Measurements from ENCODE around the gene UGGT2.

Gene UGGT2

GRCh38 chr13:95874286-95874685, 178.9 kb downstream of the UGGT2 start:
- no peaks in the 10 kb centered on the region for H3K36me3 ChIP-seq (ENCODE audit: control insufficient read depth, insufficient read depth, low read length)
- H2BK120ac ChIP-seq (ENCODE audit: low read depth, low read length), result no peak overlapping the region
- no peak overlapping the region for H3K27ac ChIP-seq (ENCODE audit: low read depth, low read length)
- H3K18ac ChIP-seq (ENCODE audit: low read length), result no peak overlapping the region
- H3K4ac ChIP-seq (ENCODE audit: low read depth, low read length), result no peak overlapping the region
- no peak overlapping the region for H3K9ac ChIP-seq (ENCODE audit: low read length)
- no peak overlapping the region for H2AK5ac ChIP-seq (ENCODE audit: low read length)
- no peak overlapping the region for H3K4me2 ChIP-seq (ENCODE audit: low read length)
- no peak overlapping the region for H3K56ac ChIP-seq (ENCODE audit: low read length)
- H2BK5ac ChIP-seq (ENCODE audit: low read length), result no peak overlapping the region
- no peak overlapping the region for H3K4me3 ChIP-seq (ENCODE audit: low read length)
- no peak overlapping the region for H4K8ac ChIP-seq (ENCODE audit: low read depth, low read length)
- no peaks in the 10 kb centered on the region for H3K27me3 ChIP-seq (ENCODE audit: insufficient read depth, low read length, poor library complexity)
- H3K23ac ChIP-seq (ENCODE audit: low read length), result no peak overlapping the region
- no peaks in the 10 kb centered on the region for H3K79me1 ChIP-seq (ENCODE audit: low read length)
- no CpG with 5 or more reads among the region's 2 CpGs for WGBS (ENCODE audit: extremely low coverage, insufficient coverage, low lambda C conversion rate)
- H2BK15ac ChIP-seq (replicated peaks; ENCODE audit: low read depth), result no peak overlapping the region
- no peaks in the 10 kb centered on the region for H3K4me1 ChIP-seq (ENCODE audit: control insufficient read depth, low read depth, low read length)
- no peaks in the 10 kb centered on the region for H3K79me2 ChIP-seq (ENCODE audit: control insufficient read depth, insufficient read depth, low read length)
- no peak overlapping the region for H4K5ac ChIP-seq (ENCODE audit: low read length)
- no peak for DNase-seq

GRCh38 chr13:95870421-95870820, 182.8 kb downstream of the UGGT2 start:
- H3K27ac ChIP-seq (ENCODE audit: low read depth, low read length), result no peak overlapping the region
- no peak overlapping the region for H2BK5ac ChIP-seq (ENCODE audit: low read length)
- H3K4me2 ChIP-seq (ENCODE audit: low read length), result no peak overlapping the region
- H3K23ac ChIP-seq (ENCODE audit: low read length), result no peak overlapping the region
- no peaks in the 10 kb centered on the region for H3K79me2 ChIP-seq (ENCODE audit: control insufficient read depth, insufficient read depth, low read length)
- no peak overlapping the region for H2BK120ac ChIP-seq (ENCODE audit: low read depth, low read length)
- H3K79me1 ChIP-seq (ENCODE audit: low read length), result no peaks in the 10 kb centered on the region
- no peak overlapping the region for H4K5ac ChIP-seq (ENCODE audit: low read length)
- DNase-seq, result peak; percentile 10
- no peak overlapping the region for H3K56ac ChIP-seq (ENCODE audit: low read length)
- no peaks in the 10 kb centered on the region for H3K4me1 ChIP-seq (ENCODE audit: control insufficient read depth, low read depth, low read length)
- no peak overlapping the region for H3K9ac ChIP-seq (ENCODE audit: low read length)
- no peak overlapping the region for H3K18ac ChIP-seq (ENCODE audit: low read length)
- H2BK15ac ChIP-seq (replicated peaks; ENCODE audit: low read depth), result no peak overlapping the region
- H3K4ac ChIP-seq (ENCODE audit: low read depth, low read length), result no peak overlapping the region
- H3K36me3 ChIP-seq (ENCODE audit: control insufficient read depth, insufficient read depth, low read length), result no peaks in the 10 kb centered on the region
- H2AK5ac ChIP-seq (ENCODE audit: low read length), result no peak overlapping the region
- WGBS (ENCODE audit: extremely low coverage, insufficient coverage, low lambda C conversion rate), result no CpG with 5 or more reads among the region's 4 CpGs
- no peak overlapping the region for H4K8ac ChIP-seq (ENCODE audit: low read depth, low read length)
- H3K4me3 ChIP-seq (ENCODE audit: low read length), result no peak overlapping the region
- no peaks in the 10 kb centered on the region for H3K27me3 ChIP-seq (ENCODE audit: insufficient read depth, low read length, poor library complexity)

- H4K5ac ChIP-seq (ENCODE audit: low read length), result no peak overlapping the region
- H3K18ac ChIP-seq (ENCODE audit: low read length), result no peak overlapping the region
- no CpG with 5 or more reads among the region's 5 CpGs for whole genome bisulfite sequencing (ENCODE audit: extremely low coverage, insufficient coverage, low lambda C conversion rate)
- H2BK15ac ChIP-seq (replicated peaks; ENCODE audit: low read depth), result no peak overlapping the region
- H4K8ac ChIP-seq (ENCODE audit: low read depth, low read length), result no peak overlapping the region
- H3K79me2 ChIP-seq (ENCODE audit: control insufficient read depth, insufficient read depth, low read length), result no peaks in the 10 kb centered on the region
- DNase-seq, result no peak
- no peak overlapping the region for H2AK5ac ChIP-seq (ENCODE audit: low read length)
- H3K4ac ChIP-seq (ENCODE audit: low read depth, low read length), result no peak overlapping the region
- H3K4me2 ChIP-seq (ENCODE audit: low read length), result no peak overlapping the region
- no peak overlapping the region for H3K27ac ChIP-seq (ENCODE audit: low read depth, low read length)
- no peak overlapping the region for H2BK120ac ChIP-seq (ENCODE audit: low read depth, low read length)
- no peak overlapping the region for H3K4me3 ChIP-seq (ENCODE audit: low read length)
- H3K79me1 ChIP-seq (ENCODE audit: low read length), result no peaks in the 10 kb centered on the region
- no peak overlapping the region for H3K23ac ChIP-seq (ENCODE audit: low read length)
- H3K4me1 ChIP-seq (ENCODE audit: control insufficient read depth, low read depth, low read length), result no peaks in the 10 kb centered on the region
- no peak overlapping the region for H3K56ac ChIP-seq (ENCODE audit: low read length)
- H3K27me3 ChIP-seq (ENCODE audit: insufficient read depth, low read length, poor library complexity), result no peaks in the 10 kb centered on the region
- no peak overlapping the region for H2BK5ac ChIP-seq (ENCODE audit: low read length)
- H3K9ac ChIP-seq (ENCODE audit: low read length), result no peak overlapping the region
- H3K36me3 ChIP-seq (ENCODE audit: control insufficient read depth, insufficient read depth, low read length), result no peaks in the 10 kb centered on the region
Observed at GRCh38 chr13:95865080-95865615, 188.1 kb downstream of the UGGT2 start.

GRCh38 chr13:95862408-95862807, 190.8 kb downstream of the UGGT2 start:
- Histone ChIP-seq H3K4ac (ENCODE audit: low read depth, low read length) (no peak overlapping the region), H2BK5ac (ENCODE audit: low read length) (no peak overlapping the region), H3K9ac (ENCODE audit: low read length) (no peak overlapping the region), H3K18ac (ENCODE audit: low read length) (no peak overlapping the region), H3K79me1 (ENCODE audit: low read length) (no peaks in the 10 kb centered on the region), H3K36me3 (ENCODE audit: control insufficient read depth, insufficient read depth, low read length) (no peaks in the 10 kb centered on the region), H3K79me2 (ENCODE audit: control insufficient read depth, insufficient read depth, low read length) (no peaks in the 10 kb centered on the region), H2BK120ac (ENCODE audit: low read depth, low read length) (no peak overlapping the region), H4K8ac (ENCODE audit: low read depth, low read length) (no peak overlapping the region), H3K27ac (ENCODE audit: low read depth, low read length) (no peak overlapping the region), H3K4me1 (ENCODE audit: control insufficient read depth, low read depth, low read length) (no peaks in the 10 kb centered on the region), H2AK5ac (ENCODE audit: low read length) (no peak overlapping the region), H3K23ac (ENCODE audit: low read length) (no peak overlapping the region), H2BK15ac (replicated peaks; ENCODE audit: low read depth) (no peak overlapping the region), H3K4me3 (ENCODE audit: low read length) (no peak overlapping the region), H3K56ac (ENCODE audit: low read length) (no peak overlapping the region), H3K4me2 (ENCODE audit: low read length) (no peak overlapping the region), H4K5ac (ENCODE audit: low read length) (no peak overlapping the region), H3K27me3 (ENCODE audit: insufficient read depth, low read length, poor library complexity) (no peaks in the 10 kb centered on the region)
- no peak for DNase-seq

- Histone ChIP-seq H3K27me3 (ENCODE audit: insufficient read depth, low read length, poor library complexity) (no peaks in the 10 kb centered on the region), H2AK5ac (ENCODE audit: low read length) (no peak overlapping the region), H3K36me3 (ENCODE audit: control insufficient read depth, insufficient read depth, low read length) (no peaks in the 10 kb centered on the region), H4K5ac (ENCODE audit: low read length) (no peak overlapping the region), H3K18ac (ENCODE audit: low read length) (no peak overlapping the region), H3K4me2 (ENCODE audit: low read length) (no peak overlapping the region), H3K4me3 (ENCODE audit: low read length) (no peak overlapping the region), H3K4me1 (ENCODE audit: control insufficient read depth, low read depth, low read length) (no peaks in the 10 kb centered on the region), H3K79me1 (ENCODE audit: low read length) (no peaks in the 10 kb centered on the region), H3K27ac (ENCODE audit: low read depth, low read length) (no peak overlapping the region), H2BK15ac (replicated peaks; ENCODE audit: low read depth) (no peak overlapping the region), H3K23ac (ENCODE audit: low read length) (no peak overlapping the region), H3K4ac (ENCODE audit: low read depth, low read length) (no peak overlapping the region), H2BK5ac (ENCODE audit: low read length) (no peak overlapping the region), H2BK120ac (ENCODE audit: low read depth, low read length) (no peak overlapping the region), H3K9ac (ENCODE audit: low read length) (no peak overlapping the region), H3K56ac (ENCODE audit: low read length) (no peak overlapping the region), H4K8ac (ENCODE audit: low read depth, low read length) (no peak overlapping the region), H3K79me2 (ENCODE audit: control insufficient read depth, insufficient read depth, low read length) (no peaks in the 10 kb centered on the region)
- no CpG with 5 or more reads among the region's 2 CpGs for WGBS (ENCODE audit: extremely low coverage, insufficient coverage, low lambda C conversion rate)
- no peak for DNase-seq
Observed at GRCh38 chr13:95861296-95861695, 191.9 kb downstream of the UGGT2 start.

GRCh38 chr13:95858286-95859075, 194.7 kb downstream of the UGGT2 start:
- Histone ChIP-seq H3K56ac (ENCODE audit: low read length) (no peak overlapping the region), H3K4me1 (ENCODE audit: control insufficient read depth, low read depth, low read length) (no peaks in the 10 kb centered on the region), H3K23ac (ENCODE audit: low read length) (no peak overlapping the region), H2BK120ac (ENCODE audit: low read depth, low read length) (no peak overlapping the region), H2BK5ac (ENCODE audit: low read length) (no peak overlapping the region), H3K9ac (ENCODE audit: low read length) (no peak overlapping the region), H3K36me3 (ENCODE audit: control insufficient read depth, insufficient read depth, low read length) (no peaks in the 10 kb centered on the region), H3K27me3 (ENCODE audit: insufficient read depth, low read length, poor library complexity) (no peaks in the 10 kb centered on the region), H3K4me2 (ENCODE audit: low read length) (no peak overlapping the region), H3K27ac (ENCODE audit: low read depth, low read length) (no peak overlapping the region), H4K8ac (ENCODE audit: low read depth, low read length) (no peak overlapping the region), H3K79me2 (ENCODE audit: control insufficient read depth, insufficient read depth, low read length) (no peaks in the 10 kb centered on the region), H4K5ac (ENCODE audit: low read length) (no peak overlapping the region), H3K18ac (ENCODE audit: low read length) (no peak overlapping the region), H2BK15ac (replicated peaks; ENCODE audit: low read depth) (no peak overlapping the region), H3K4me3 (ENCODE audit: low read length) (no peak overlapping the region), H3K79me1 (ENCODE audit: low read length) (no peaks in the 10 kb centered on the region), H2AK5ac (ENCODE audit: low read length) (no peak overlapping the region), H3K4ac (ENCODE audit: low read depth, low read length) (no peak overlapping the region)
- DNase-seq, result peak; percentile 12
- no CpG with 5 or more reads among the region's 10 CpGs for WGBS (ENCODE audit: extremely low coverage, insufficient coverage, low lambda C conversion rate)

All from mesendoderm (in vitro differentiated cells).